ENCODE data around the gene HOXB6. TPM values are rescaled to one million over a fixed set of nuclear protein-coding genes. Genes with fewer than 3 reads are reported as not detected.

The HOXB6 gene
- polyA plus RNA-seq, 1 experiment = not detected

- DNase-seq (ENCODE audit: low read depth) = no peak
- ChIA-PET CTCF (interaction anchor here (0.6 kb wide), 1 partner anchor 82 kb away, joined by 3 read pairs; no protein-coding TSS in a partner anchor), POLR2A (no interaction called here)
- H3K4me3 ChIP-seq (ENCODE audit: low read depth, low read length) = no peak overlapping the region
- no peaks in the 10 kb centered on the region for H3K36me3 ChIP-seq (ENCODE audit: control insufficient read depth, insufficient read depth, low read length)
- TF ChIP-seq CTCF (IDR thresholded peaks at IDR 0.05; ENCODE audit: insufficient read depth, low read depth, low read length) = no peak
- H3K27me3 ChIP-seq (ENCODE audit: control insufficient read depth, insufficient read depth, low read length) = peaks cover 68% of the 10 kb centered on the region
Measured at GRCh38 chr17:48642843-48643696, 38.3 kb upstream of the HOXB6 start.

GRCh38 chr17:48642059-48642842, 37.5 kb upstream of the HOXB6 start:
- CTCF ChIA-PET = no interaction called here
- no peak for DNase-seq (ENCODE audit: low read depth)
- no peak for TF ChIP-seq CTCF (IDR thresholded peaks at IDR 0.05; ENCODE audit: insufficient read depth, low read depth, low read length)
- H3K27me3 ChIP-seq (ENCODE audit: control insufficient read depth, insufficient read depth, low read length) = peaks cover 70% of the 10 kb centered on the region
- H3K36me3 ChIP-seq (ENCODE audit: control insufficient read depth, insufficient read depth, low read length) = no peaks in the 10 kb centered on the region
- no peak overlapping the region for H3K4me3 ChIP-seq (ENCODE audit: low read depth, low read length)
- POLR2A ChIA-PET = no interaction called here

- TF ChIP-seq CTCF (IDR thresholded peaks at IDR 0.05; ENCODE audit: insufficient read depth, low read depth, low read length) = no peak
- ChIA-PET POLR2A (no interaction called here), CTCF (no interaction called here)
- DNase-seq (ENCODE audit: low read depth) = no peak
- no peak overlapping the region for H3K4me3 ChIP-seq (ENCODE audit: low read depth, low read length)
- peaks cover 75% of the 10 kb centered on the region for H3K27me3 ChIP-seq (ENCODE audit: control insufficient read depth, insufficient read depth, low read length)
- H3K36me3 ChIP-seq (ENCODE audit: control insufficient read depth, insufficient read depth, low read length) = no peaks in the 10 kb centered on the region
Measured at GRCh38 chr17:48641541-48642058, 36.8 kb upstream of the HOXB6 start.

- no peak for DNase-seq (ENCODE audit: low read depth)
- POLR2A ChIA-PET = no interaction called here
- Histone ChIP-seq H3K4me3 (ENCODE audit: low read depth, low read length) (no peak overlapping the region), H3K27me3 (ENCODE audit: control insufficient read depth, insufficient read depth, low read length) (peaks cover 74% of the 10 kb centered on the region), H3K36me3 (ENCODE audit: control insufficient read depth, insufficient read depth, low read length) (no peaks in the 10 kb centered on the region)
- TF ChIP-seq CTCF (IDR thresholded peaks at IDR 0.05; ENCODE audit: insufficient read depth, low read depth, low read length) = no peak
- CTCF ChIA-PET = interaction anchor here (1.4 kb wide), 2 partner anchors 9 to 40 kb away, joined by 3 to 4 read pairs; no protein-coding TSS in a partner anchor
Measured at GRCh38 chr17:48640858-48641180, 36.0 kb upstream of the HOXB6 start.

Data from BJ (cell line).